ENCODE data around the gene MCRIP2. TPM values are rescaled to one million over a fixed set of nuclear protein-coding genes. Genes with fewer than 3 reads are reported as not detected.

Gene MCRIP2, protein sequence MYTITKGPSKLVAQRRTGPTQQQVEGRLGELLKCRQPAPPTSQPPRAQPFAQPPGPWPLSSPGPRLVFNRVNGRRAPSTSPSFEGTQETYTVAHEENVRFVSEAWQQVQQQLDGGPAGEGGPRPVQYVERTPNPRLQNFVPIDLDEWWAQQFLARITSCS
- 27.6 and 35.6 TPM in 2 replicates for total RNA-seq

DNA sequence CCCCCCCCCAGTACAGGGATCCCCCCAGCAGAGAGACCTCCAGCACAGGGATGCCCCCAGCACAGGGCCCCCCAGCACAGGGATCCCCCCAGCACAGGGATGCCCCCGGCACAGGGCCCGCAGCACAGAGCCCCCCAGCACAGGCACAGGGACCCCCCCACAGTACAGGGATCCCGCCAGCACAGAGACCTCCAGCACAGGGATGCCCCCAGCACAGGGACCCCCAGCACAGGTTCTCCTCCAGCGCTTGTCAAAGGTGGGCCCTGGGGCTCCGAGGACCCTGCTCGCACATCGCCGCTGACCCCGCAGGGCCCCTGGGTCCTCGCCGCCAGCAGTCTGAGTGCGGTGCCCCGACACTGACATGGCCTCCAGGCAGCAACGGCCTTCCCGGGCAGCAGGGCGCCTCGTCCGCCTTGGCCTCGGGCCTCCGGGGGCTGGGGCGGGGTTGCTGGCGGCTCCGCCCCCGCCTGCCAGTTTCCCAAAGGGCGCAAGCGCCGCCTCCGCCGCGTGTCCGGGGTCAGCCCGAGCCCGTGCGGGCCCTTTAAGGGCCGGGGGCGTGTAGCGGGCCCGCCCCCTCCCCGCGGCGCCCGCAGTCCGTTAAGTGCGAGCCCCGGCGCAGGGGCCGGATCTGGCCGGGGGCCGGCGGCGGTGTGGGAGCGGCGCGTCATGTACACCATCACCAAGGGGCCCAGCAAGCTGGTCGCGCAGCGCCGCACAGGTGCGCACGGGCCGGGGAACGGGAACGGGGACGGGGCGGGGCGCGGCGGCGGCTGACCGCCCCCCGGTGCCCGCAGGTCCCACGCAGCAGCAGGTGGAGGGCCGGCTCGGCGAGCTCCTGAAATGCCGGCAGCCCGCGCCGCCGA, at the start of gene MCRIP2:
Gene MCRIP2, plus strand, starts transcription at position 503 of the 863 bp plus-strand sequence. Its CDS starts 164 bp downstream, at position 667.

DNA sequence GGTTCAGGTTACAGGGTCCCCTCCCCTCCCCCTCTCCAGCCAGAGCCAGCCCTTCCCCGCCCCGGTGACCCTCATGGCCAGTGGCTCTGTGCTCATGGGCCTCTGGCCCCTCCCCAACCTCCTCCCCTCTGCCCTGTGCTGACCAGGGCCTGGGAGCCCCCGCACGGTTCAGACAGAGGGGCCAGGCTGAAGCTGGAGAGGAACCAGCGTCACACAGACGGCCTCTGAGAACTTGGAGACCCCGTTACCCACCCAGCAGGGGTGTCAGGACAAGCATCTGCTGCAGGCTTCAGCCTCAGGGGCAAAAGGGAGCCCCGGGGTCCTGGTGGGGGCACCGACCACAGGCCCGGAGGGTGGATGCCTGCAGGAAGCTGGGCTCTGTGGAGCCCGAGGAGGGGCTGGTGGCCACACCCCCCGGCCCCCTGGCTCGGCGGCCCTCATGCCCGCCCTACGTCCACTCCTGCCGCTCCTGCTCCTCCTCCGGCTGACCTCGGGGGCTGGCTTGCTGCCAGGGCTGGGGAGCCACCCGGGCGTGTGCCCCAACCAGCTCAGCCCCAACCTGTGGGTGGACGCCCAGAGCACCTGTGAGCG, 10.7 kb upstream of the MCRIP2 start, which contains the start of gene WFIKKN1:
Gene WFIKKN1, plus strand, starts transcription at position 171 of the 591 bp plus-strand sequence. Its CDS starts 269 bp downstream, at position 440.

DNA sequence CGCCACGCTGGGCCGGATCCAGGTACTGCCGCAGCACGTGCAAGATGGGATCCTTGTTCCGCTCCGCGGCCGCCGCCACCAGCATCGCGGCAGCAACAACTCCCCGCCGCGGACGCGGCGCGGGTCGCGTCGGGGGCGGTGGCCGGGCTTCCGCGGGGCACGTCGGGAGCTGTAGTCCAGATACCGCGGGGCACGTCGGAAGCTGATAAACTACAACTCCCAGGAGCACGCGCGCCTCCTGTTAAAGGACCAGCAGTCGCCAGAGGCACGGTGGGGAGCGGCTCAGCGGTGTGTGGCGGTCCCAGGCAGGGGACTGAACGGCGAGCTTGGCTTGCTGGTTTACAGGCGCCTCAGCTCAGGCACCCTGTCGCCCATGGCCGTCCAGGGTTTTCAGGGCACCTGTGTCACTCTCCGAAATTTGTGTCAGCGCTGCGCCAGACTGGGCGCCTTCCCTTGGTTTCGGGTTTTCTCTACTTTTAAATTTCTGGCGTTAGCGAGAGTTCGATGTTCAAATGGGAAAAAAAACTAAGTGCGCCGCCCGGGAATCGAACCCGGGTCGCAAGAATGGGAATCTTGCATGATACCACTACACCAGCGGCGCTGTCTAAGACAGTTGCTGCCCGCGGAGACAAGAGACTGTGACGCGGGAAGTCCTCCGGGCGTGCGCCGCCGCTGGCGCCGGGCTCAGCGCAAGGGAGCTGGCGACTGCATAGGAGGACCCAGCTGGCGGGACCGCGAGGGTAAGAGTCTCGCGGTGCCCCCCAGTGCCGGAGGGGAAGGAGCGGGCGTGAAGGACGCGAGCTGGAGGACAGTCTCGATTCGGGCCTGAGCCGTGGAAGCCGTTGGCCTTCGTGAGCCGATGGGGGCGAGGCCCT, 5.2 kb upstream of the MCRIP2 start, which contains the start of gene METTL26:
Gene METTL26, minus strand, starts transcription at position 100 of the 875 bp plus-strand sequence. Its CDS starts 15 bp downstream, at position 85.

GRCh38 chr16:648781-649589, 7.4 kb downstream of the MCRIP2 start, which contains the start of gene WDR90:
Gene WDR90, plus strand, starts transcription at chr16:649365. Its CDS starts 52 bp downstream, at chr16:649417.

GRCh38 chr16:667780-668518, 26.3 kb downstream of the MCRIP2 start, which contains the start of gene RHOT2:
Gene RHOT2, plus strand, starts transcription at chr16:668132. Its CDS starts 68 bp downstream, at chr16:668200.

DNA sequence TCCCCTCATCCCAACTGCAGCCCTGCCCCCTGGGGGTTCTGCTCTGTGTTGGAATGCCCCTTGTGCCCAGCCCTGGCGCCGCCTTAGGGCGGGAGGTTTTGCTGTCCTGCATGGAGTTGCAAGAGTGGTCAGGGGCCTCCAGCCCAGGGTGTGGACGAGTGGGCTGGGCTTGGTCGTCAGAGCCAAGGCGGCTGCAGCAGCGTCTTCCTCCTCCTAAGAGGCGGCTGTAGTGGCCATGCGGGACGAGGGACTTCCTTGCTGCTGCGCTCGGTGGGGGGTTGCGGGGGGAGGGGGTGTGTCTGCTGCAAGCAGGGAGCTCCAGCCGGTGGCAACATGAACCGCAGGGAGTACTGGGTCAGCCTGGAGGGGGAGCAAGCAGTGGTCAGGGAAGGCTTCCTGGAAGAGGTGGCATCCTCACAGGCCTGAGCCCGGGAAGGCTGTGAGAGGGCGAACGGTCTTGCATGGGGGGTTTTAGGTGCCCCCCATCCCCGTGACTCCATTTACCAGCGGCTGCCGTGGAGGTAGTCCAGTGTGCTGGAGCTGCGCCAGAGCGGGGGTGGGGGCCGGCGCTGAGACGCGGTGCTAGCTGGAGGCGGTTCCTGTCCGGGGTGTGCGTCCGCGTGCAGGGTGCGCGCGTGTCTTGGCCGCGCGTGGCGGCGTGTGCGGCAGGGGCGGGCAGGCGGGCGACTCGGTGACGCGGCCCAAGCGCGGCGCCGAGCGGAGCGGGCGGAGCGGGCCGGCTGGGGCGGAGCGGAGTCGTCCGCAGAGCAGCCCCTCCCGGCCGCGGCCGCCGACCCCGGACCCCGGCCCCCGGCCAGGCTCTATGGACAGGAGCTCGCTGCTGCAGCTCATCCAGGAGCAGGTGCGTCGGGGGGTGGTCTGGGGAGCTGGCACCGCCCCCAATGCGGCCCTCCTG, 33.6 kb downstream of the MCRIP2 start, which contains the start of gene RHBDL1:
Gene RHBDL1, plus strand, starts transcription at position 704 of the 916 bp plus-strand sequence. Its CDS starts 120 bp downstream, at position 824.

DNA sequence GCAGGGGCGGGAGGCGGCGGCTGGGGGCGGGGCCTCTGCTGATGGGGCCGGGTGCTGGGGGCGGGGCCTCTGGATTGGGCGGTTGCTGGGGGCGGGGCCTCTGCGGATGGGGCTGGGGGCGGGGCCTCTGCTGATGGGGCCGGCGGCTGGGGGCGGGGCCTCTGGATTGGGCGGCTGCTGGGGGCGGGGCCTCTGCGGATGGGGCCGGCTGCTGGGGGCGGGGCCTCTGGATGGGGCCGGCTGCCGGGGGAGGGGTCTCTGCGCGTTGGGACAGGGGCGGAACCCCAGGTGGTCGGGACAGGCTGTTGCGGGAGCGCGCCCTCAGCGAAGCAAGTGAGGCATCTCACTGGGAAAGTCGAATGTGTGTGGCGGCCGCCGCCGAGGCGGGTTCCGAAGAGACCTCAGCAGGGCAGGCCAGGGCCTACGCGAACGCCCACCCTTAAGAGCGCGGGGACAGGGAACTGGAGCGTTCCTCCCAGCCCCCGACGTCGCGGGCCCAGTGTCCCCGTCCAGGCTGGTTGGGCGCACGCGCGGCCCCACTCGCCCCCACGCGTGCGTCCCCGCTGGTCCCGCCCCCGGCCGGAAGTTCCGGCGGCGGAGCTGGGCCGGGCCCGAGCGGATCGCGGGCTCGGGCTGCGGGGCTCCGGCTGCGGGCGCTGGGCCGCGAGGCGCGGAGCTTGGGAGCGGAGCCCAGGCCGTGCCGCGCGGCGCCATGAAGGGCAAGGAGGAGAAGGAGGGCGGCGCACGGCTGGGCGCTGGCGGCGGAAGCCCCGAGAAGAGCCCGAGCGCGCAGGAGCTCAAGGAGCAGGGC, 38.4 kb downstream of the MCRIP2 start, which contains the start of gene STUB1:
Gene STUB1, plus strand, starts transcription at position 597 of the 811 bp plus-strand sequence. Its CDS starts 116 bp downstream, at position 713.

DNA sequence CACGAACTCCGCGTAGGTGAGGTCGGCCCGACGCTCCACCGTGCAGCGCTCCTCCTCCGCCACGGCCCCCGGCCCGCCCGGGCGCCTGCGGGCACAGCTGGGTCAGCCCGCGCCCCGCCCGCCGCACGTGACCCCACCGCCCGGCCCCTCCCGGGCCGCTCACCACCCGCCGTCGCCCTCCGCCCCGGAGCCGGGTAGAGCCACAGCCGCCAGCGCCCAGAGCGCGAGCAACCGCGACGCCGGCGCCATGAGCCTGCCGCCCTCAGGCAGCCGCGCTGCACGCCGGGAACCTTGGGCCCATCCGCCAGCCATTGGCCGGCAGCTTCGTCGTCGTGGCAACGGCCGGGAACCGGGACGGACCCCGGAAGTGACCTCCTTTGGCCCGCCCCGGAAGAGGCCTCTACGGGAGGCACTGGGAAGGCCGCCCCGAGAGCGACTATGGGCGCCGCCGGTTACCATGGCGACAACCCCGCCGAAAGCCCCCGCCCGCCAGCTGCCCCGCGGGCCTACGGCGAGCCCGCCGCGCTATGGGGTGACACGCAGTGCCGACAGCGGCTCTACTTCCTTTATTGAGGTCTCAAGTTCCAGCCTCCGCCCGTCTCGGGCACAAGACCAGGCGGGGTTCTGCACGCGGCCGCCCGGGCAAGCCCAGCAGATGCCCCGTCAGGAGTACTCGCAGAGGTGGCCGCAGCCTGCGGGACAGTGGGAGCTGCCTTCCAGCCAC, 42.6 kb downstream of the MCRIP2 start, which contains the start of gene JMJD8:
Gene JMJD8, minus strand, starts transcription at position 264 of the 724 bp plus-strand sequence. Its CDS starts 15 bp downstream, at position 249.

Other genes starting within 250 kb of the MCRIP2 start
- gene NME4, start 244.6 kb upstream of the MCRIP2 start, total RNA-seq: 125 and 136 TPM in 2 replicates
- gene DECR2, start 239.9 kb upstream of the MCRIP2 start, total RNA-seq: 27.5 and 30.7 TPM in 2 replicates
- 34.9 and 42.6 TPM in 2 replicates for gene RAB11FIP3, start 216.2 kb upstream of the MCRIP2 start, total RNA-seq
- 51.1 and 58.2 TPM in 2 replicates for gene CAPN15, start 114.1 kb upstream of the MCRIP2 start, total RNA-seq
- not detected in 2 replicates for gene PRR35, start 81.4 kb upstream of the MCRIP2 start, total RNA-seq
- gene NHLRC4, start 74.8 kb upstream of the MCRIP2 start, total RNA-seq: 0.59 and 0.67 TPM in 2 replicates
- 25.9 and 26.0 TPM in 2 replicates for gene PIGQ, start 71.9 kb upstream of the MCRIP2 start, total RNA-seq
- 14.0 and 19.3 TPM in 2 replicates for gene RAB40C, start 51.8 kb upstream of the MCRIP2 start, total RNA-seq
- gene WFIKKN1, start 10.8 kb upstream of the MCRIP2 start, total RNA-seq: 0.10 TPM in 1 of 2 replicates, not detected in the other
- 146 and 160 TPM in 2 replicates for gene METTL26, start 5.5 kb upstream of the MCRIP2 start, total RNA-seq
- 6.9 and 10.6 TPM in 2 replicates for gene WDR90, start 7.5 kb downstream of the MCRIP2 start, total RNA-seq
- gene RHOT2, start 26.3 kb downstream of the MCRIP2 start, total RNA-seq: 39.1 and 50.4 TPM in 2 replicates
- gene RHBDL1, start 33.8 kb downstream of the MCRIP2 start, total RNA-seq: 0.07 and 0.69 TPM in 2 replicates
- 176 and 178 TPM in 2 replicates for gene STUB1, start 38.6 kb downstream of the MCRIP2 start, total RNA-seq
- gene JMJD8, start 42.5 kb downstream of the MCRIP2 start, total RNA-seq: 71.3 and 89.9 TPM in 2 replicates
- 9.1 and 9.5 TPM in 2 replicates for gene WDR24, start 48.6 kb downstream of the MCRIP2 start, total RNA-seq
- gene FBXL16, start 64.0 kb downstream of the MCRIP2 start, total RNA-seq: 0.07 TPM in 1 of 2 replicates, not detected in the other
- gene METRN, start 73.3 kb downstream of the MCRIP2 start, total RNA-seq: 32.8 and 48.0 TPM in 2 replicates
- 39.4 and 43.4 TPM in 2 replicates for gene ANTKMT, start 79.3 kb downstream of the MCRIP2 start, total RNA-seq
- gene CCDC78, start 84.6 kb downstream of the MCRIP2 start, total RNA-seq: not detected in 2 replicates
- gene HAGHL, start 85.3 kb downstream of the MCRIP2 start, total RNA-seq: 0.79 and 1.9 TPM in 2 replicates
- gene CIAO3, start 99.2 kb downstream of the MCRIP2 start, total RNA-seq: 25.8 and 30.2 TPM in 2 replicates
- not detected in 2 replicates for gene MSLN, start 118.9 kb downstream of the MCRIP2 start, total RNA-seq
- 36.4 and 42.7 TPM in 2 replicates for gene RPUSD1, start 146.6 kb downstream of the MCRIP2 start, total RNA-seq
- gene CHTF18, start 146.8 kb downstream of the MCRIP2 start, total RNA-seq: 19.6 and 19.7 TPM in 2 replicates
- not detected in 2 replicates for gene GNG13, start 158.9 kb downstream of the MCRIP2 start, total RNA-seq